GM18907 (cell line): ENCODE measurements around the gene PDZK1IP1.
"Not testable (repeated sequence)": the region's sequence is repeated elsewhere in the genome, so short reads cannot be mapped to it uniquely, and the experiment has no call there.

Source experiments
- ATAC-seq: cut with Tn5 transposase; IDR thresholded peaks from one replicate; pipeline ENCODE4 v1.9.1; 2021; ENCODE audit warnings: mild to moderate bottlenecking, moderate library complexity; ENCODE audit not compliant: unreplicated experiment

The PDZK1IP1 gene

DNA sequence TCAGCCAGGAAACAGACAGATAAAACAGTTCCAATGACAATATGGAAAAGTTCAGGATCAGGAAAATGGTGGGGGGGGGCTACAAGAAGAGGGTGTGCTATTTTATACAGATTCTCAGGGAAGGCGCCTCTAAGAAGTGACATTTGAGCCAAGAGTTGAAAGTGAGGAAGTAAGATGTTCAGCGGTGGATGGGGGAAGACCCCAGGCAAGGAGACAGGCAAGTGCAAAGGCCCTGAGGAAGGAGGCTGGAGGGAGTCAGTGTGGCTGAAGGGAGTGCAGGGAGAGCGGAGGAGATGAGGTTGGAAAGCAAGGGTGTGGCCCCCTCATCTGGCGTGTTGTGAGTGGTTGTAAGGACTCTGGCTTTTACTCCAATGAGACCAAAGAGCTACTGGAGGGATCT is 8.4 kb upstream of the PDZK1IP1 start:
- no peak for ATAC-seq

DNA sequence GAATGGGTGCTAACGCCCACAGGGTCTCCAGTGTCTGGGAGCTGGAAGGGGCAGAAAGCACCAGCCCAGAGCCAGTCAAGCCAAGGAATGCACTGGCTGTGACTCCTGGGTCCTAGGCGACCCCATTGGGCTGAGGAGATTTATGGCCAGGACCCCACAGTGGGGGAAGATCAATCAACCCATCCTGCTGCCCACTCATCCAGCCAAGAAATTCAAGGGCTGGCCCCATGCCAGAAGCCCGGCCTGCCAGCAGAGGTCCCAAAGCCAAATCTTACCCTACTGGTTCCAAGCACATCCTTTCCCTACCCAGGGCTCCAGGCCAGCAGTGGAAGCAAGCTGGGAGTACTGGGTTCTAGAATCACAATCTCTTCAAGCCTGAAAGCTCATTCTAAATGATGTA is 6.8 kb upstream of the PDZK1IP1 start:
- ATAC-seq = no peak

DNA sequence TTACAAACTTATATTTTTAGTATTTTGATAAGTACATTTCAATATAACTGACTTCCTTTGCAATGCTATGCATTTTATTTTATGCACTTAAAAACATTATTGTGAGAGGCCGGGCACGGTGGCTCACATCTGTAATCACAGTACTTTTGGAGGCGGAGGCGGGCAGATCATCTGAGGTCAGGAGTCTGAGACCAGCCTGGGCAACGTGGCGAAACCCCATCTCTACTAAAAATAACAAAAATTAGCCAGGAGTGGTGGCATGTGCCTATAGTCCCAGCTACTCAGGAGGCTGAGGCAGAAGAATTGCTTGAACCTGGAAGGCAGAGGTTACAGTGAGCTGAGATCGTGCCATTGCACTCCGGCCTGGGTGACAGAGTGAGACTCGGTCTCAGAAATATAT is 6.1 kb upstream of the PDZK1IP1 start:
- not testable (repeated sequence) for ATAC-seq

DNA sequence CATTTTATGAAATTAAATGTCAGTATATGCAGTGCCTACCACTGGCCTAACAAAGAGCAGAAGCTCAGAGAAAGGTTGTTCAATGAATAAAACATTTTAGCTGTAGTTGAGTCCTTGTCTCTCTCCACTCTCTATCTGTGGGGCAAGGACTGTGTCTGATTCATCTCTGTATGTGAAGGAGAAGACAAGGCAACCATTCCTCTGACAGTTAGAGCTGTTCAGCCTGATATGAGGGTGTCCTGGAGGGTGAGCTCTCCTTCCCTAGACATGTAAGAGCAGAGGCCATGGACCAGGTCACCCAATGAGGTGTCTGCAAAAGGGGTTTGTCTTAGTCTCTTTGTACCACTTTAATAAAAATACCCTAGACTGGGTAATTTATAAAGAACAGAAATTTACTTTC is 4.5 kb upstream of the PDZK1IP1 start:
- no peak for ATAC-seq

DNA sequence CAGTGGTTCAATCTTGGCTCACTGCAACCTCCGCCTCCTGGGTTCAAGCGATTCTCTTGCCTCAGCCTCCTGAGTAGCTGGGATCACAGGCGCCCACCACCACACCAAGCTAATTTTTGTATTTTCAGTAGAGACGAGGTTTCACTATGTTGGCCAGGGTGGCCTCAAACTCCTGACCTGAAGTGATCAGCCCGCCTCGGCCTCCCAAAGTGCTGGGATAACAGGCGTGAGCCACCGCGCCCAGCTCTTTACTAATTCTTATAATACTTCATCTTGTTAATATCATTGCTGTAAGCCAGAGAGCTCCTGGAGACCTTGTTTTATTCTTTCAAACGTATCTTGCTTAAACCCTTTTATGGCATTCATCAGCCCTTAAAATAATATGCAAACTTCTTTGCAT is 3.7 kb upstream of the PDZK1IP1 start:
- not testable (repeated sequence) for ATAC-seq

DNA sequence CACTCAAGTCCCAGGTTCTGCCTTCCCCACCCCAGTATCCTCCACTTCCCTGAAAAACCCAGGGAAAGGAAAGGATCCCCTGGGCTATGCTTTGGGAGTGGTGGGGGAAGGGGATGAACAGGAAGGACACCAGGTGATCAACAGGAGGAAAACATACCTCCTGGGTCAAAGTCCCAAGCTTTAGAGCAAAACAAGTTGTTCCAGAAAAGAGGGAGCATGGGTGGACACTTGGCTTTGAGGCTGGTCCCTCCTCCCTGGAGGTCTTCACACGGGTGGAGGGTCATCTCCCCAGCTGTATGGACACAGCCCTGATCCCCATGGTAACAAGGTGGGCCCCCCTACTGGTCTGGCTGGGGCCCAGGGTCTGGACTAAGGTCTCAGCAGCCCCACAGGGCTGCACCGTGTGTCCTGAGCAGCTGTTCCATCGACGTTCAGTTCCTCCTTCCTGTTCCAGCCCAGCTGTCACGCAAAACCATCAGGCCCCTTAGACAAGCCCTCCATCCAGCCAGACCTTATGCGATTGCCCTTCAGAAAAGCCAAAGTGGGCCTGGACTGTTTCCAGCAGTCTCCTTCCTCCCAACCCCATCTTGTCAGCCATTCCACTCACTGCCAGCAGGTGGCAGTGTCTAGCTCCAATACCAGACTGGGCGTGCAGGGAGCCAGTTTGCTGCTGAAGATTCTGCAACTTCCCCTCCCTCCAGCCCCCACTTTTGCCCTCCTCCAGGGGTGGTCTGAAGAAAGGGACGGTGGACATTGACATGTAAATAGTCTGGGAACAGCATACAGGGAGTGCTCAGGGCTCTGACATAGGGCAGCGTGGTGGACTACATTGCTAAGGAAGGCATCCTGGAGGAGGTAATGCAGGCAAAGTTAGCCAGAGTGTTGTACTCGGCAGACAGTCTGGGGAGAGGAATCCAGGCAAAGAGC is 2.9 kb upstream of the PDZK1IP1 start:
- ATAC-seq = peak; percentile 67

DNA sequence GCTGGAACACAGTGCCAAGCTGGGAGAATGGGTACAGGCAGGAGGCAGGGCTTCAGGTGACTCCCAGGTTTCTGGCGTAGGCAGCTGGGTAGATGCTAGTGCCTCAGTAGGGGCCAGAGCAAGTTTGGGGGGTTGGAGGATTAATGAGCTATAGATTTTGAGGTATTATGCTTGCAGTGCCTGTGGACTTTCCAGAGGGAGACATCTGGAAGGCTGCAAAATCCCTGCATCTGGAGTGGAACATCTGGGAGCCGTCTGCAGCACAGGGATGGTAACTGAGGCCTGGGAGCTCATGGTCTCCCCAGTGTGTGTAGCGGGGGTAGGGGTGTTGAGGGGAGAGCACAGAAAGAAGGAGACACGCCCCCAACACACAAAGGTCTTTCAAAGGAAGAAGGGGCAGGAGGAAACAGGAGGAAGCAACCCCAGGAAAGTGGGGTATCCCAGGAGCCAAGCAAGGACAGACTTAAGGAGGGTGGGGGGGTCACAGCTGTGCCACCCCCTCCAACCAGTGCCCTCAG is 2.2 kb upstream of the PDZK1IP1 start:
- ATAC-seq = no peak

DNA sequence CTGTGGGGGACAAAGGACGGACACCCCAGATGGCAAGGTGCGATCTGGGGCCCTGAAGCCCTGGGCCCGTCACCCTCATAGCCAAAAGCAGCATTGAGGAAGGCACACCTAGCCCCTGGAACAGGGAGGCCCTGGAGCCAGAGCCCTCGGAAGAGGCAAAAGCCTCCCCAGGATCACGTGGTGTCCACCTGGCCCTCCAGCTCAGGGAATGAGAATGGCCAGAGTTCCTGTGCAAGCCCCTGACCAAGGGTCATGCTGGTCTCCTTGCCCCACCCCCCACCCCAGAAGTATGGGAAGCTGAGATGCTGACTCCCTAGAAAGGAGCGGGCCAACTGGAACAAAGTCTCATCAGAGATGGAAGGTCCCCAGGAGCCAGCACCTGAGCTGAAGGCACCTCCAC is 1.0 kb upstream of the PDZK1IP1 start:
- no peak for ATAC-seq

DNA sequence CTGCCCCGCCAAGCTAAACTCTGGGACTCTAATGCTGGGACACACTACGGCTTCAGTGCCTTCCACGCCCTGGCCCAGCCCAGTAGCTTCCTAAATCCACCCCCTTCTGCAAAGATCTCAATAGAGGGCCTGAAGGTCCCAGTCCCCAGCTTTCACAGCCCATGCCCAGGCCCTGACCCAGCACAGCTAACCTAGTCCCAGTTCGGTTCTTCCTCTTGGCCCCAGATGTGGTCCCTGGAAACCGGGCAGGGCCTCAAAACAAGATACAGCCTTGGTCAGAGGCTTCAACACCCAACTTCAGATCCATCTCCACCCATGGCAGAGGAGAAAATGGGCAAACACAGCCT is 646 bp upstream of the PDZK1IP1 start:
- ATAC-seq = no peak

DNA sequence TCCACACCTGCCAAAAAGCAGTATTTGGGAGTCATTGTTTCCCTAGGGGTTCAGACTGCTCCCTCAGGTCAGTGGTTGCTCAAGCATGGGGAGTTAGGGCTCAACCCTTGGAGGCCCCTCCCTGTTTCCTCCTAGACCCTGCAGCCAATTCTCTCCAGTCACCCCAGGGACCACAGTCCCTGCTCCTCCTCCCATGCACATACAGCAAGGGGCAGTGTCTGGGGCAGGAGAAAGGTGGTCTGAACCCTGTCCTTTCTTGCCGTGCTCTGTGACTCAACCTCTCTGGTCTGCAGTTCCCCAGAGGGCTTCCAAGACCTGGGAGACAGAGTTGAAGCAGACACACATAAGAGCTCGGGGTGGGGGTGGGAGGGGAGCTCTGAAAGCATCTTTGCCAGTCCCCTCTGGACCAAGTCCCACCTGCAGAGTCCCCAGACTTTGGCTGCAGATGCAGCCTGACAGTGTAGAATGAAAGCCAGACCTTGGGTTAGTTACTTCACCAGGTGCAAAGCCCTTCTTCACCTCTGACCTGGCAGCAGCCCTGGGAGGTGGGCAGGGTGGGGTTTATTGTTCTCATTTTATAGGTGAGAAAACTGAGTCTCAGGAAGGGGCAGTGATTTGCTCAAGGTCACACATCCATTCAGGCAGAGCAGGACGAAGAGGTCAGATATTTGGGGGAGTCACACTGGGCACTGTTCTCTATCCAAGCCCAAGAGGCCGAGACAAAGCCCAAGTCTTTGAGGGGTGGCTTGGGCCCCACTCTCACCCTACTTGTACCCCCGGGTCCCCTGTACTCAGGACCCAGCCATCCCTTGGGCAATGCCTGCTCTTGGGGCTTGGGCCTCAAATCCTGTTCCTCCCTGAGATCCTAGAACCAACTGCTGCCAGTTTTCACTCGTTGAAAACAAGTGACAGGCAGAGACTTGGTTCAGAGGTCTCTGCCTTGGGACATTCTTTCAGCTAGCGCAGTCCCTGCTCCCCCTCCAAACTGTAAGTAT is 748 bp downstream of the PDZK1IP1 start:
- no peak for ATAC-seq

DNA sequence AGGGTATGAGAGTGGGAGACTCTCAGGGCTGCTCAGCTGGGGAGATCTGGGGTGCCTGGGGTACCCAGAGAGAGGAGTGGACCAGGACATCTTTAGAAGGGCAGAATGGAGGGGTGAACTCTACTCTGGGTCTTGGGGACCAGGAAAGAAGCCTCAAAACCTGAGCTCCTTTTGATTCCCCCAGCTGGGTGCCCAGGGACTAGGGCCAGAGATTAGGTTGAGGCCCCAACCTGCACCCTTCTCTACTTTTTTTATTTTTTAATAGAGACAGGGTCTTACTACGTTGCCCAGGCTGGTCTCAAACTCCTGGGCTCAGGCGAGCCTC is 1.9 kb downstream of the PDZK1IP1 start:
- no peak for ATAC-seq

DNA sequence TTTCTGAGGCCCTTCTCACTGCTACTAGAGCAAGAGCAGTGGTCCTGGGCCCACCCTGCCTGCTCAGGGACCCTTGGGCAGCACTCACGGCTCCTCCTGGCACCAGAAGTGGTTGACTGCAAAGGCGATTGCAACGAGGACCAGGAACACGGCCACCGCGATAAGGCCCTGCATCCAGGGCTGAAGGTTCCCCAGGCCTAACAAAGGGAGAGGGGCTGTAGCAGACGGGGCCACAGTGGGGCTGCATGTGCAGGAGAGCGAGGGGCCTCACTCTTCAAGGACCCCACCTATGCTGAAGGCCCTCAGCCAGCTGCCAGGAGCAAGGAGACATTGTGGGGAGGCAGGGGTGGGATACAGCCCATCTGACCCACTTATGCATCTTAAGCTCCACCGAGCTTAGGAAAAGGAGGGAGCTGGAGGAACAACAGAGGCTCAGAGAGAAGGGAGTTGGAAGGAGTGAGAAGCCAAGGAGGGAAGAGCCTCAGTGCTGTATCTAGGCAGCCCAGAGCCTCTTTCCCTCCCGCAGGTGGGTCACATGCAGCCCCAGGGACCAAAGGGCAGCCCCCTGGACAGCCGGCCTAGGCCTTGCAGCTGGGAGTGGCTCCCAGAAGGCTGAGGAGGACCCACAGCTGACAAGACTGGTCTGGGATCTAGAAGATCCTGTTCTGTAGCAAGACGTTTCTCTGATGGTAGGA is 2.5 kb downstream of the PDZK1IP1 start:
- ATAC-seq = no peak

DNA sequence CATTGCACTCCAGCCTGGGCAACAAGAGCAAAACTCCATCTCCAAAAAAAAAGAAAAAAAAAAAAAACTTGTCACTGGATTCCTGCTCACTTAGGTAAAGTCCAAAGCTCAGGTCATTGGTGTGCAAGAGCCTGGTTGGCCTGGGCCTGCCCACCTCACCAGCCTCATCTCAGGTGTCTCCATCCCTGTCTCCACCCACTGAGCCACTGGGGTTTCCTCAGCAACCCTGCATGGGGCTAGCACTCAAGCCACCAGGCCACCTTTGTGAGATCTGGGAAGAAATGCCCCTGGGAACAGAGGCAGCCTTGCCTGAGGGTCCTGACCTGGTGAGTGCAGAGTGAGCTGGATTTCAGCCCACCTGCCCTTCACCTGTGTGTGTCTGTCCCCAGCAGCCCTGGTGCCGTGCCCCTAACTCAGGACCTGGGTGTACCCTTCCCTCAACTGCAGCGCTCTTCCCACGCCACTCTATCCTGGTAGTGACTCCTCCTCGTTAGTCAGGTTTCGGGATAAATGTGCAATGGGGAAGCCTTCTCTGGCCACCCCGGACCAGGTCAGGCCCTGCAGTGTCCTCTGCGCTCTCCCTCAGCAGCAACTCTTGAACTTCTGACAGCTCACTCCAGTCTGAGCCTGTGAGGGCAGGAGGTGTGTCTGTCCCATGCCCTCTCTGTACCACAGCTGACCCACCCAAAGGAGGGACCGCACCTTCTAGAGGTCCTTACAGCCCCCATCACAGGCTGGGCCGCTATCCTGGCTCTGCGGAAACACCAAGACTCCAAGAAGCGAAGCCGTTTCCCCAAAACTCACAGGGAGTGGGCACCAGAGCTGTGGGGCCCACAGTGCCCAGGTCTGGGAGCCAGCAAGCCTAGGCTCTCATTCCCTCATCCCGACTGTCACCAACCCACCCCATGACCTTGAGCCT is 3.3 kb downstream of the PDZK1IP1 start:
- ATAC-seq = no peak

DNA sequence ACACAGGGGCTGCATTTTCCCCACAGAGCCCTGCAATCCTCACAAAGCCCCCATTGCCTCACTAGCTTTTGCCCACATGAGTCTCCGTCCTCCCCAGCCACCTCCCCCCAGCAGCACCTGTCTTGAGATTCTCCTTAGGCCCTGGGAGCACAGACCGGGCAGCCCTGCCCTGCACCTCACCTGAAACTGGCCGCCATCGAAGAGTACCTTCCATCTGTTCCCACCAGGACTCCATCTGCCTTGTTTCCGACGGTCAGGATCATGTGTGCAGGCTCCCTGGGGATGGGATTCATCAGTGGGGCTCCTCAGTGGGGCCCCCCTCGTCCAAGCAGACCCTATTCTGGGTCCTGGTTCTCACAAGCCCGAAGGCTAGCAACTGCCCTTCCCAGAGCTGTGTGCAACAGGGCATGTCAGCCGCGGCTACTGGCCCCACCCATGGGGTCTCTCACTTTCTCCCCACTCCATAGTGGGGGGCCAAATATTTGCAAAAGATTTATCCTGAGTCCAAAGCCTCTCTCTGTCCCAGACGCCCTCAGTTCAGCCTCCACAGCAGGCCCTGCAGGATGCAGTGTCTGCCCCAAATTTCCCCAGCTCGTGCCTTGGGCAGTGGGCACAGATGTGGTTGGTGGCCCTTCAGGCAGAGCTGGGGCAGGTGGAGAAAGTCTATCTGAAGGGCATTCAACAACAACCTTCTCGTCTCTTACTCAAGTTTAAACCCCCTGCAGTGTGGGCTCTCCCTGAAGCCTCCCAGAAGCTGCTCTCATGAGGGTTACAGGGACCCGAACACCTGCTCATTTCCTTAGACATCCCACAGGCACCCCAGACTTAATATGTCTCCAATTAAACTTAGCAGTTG is 4.8 kb downstream of the PDZK1IP1 start:
- ATAC-seq = no peak

DNA sequence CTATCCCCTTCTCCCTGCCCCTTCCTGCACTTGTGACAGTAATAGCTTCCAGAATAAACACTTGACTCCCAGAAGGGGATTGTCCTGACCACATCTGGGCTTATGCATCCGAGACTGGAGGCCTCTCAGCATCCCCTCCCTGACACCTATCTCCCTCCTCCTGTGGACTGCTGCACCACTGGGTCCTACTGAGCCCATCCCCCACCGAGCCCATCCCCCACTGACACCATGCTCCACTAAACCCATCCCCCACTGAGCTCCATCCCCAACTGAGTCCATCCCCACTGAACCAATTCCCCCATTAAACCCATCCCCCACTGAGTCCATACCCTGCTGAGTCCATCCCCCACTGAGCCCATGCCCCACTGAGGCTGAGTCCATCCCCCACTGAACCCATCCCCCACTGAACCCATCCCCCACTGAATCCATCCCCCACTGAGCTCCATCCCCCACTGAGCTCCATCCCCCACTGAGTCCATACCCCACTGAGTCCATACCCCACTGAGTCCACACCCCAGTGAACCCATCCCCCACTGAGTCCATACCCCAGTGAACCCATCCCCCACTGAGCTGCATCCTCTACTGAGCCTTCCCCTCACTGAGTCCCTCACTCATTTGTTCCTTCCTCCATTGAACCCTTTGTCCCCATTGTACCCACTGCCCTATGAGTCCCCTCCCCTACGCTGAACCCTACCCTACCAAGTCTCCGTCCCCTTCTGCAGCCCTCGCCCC is 5.6 kb downstream of the PDZK1IP1 start:
- no peak for ATAC-seq

DNA sequence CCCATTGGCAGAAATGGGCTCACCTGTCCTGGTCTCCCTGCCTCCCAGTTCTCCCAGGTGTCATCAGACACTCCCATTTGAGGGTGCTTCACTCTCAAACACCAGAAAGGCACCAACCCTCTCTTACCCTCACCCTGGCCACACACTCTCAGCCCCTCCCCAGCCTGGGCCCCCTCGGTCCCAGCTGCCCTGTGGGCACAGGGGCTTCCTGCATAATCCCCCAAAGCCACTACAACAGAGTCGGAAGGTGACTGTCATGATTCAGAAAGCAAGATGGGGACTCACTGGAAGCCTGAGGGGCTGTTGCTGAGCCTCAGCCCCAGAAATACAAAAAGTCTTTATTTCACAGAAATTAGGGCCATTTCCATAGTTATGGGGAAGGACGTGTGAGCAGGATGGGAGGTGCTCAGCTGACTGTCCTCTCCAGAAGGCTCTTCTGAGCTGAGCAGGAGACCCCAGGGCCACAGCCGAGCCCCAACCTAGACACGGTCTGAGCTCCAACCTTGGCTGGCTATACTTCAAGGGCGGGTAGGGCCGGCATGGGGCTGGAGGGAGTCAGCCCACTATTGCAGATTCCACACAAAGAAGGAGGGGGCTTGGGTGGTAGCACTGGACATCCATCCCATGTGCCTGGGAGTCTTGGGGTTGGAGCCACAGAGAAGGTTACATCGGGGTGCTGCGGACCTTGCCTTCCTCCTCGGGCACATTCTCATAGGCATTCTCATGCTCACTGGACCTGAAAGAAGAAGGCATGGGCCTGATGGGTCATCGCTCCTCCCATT is 6.3 kb downstream of the PDZK1IP1 start:
- no peak for ATAC-seq

DNA sequence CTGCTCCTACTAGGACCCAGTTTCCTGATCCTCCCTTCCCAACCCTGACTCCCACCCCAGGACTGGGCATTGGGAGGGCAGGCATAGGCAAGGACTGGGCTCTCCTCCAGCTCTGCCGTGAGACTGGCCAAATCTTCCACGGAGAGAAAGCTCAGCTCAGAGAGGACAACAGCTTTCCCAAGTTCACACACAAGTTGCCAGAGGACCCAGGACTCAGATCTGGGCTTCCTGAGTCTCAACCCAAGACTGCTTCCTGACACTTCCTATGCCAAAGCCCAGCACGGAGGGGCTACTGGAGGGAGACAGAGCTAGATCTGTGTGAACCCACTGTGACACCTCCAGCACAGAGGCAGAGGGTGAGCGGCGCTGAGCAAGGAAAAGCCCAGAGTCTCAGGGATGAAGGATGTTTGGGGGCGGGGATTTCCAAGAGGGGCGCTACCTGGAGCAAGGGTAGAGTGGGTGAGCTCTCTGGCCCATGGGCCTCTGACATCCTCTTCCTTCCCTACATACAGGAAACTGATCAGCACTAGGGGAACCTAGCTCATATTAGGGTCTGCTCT is 7.1 kb downstream of the PDZK1IP1 start:
- no peak for ATAC-seq
